Measurements from ENCODE around the gene ZNF236. TPM values are rescaled to one million over a fixed set of nuclear protein-coding genes. Genes with fewer than 3 reads are reported as not detected.

The ZNF236 gene
- total and polyA plus RNA-seq, 8 donors, result 2.6 to 13.3 (median 6.7) TPM

- no peak for TF ChIP-seq CTCF (IDR thresholded peaks at IDR 0.05)
- Histone ChIP-seq H3K4me1 (no peaks in the 10 kb centered on the region), H3K36me3 (peaks cover 9 to 29% (median 26%) of the 10 kb centered on the region in 3 donors), H3K27ac (no peak overlapping the region), H3K27me3 (no peaks in the 10 kb centered on the region), H3K4me3 (no peak overlapping the region), H3K9me3 (no peaks in the 10 kb centered on the region)
- no peak for ATAC-seq
- intact Hi-C loops (cut with DNase I), result no loop called here
- WGBS, 2 donors, result 96 to 99% methylated on average over 5 of the region's 5 CpGs
- no peak for DNase-seq
- no peak for FAIRE-seq
Measured at GRCh38 chr18:76892832-76893231, 70.5 kb downstream of the ZNF236 start.

GRCh38 chr18:76894566-76895346, 72.4 kb downstream of the ZNF236 start:
- Histone ChIP-seq H3K4me1 (no peaks in the 10 kb centered on the region), H3K9me3 (no peaks in the 10 kb centered on the region), H3K27ac (no peak overlapping the region), H3K27me3 (no peaks in the 10 kb centered on the region), H3K4me3 (no peak overlapping the region), H3K36me3 (peaks cover 9 to 36% (median 26%) of the 10 kb centered on the region in 3 donors)
- FAIRE-seq (no peak), ATAC-seq (no peak), DNase-seq (no peak)
- intact Hi-C loops (cut with DNase I), result no loop called here
- TF ChIP-seq CTCF (IDR thresholded peaks at IDR 0.05), result no peak
- WGBS, 2 donors, result 88 to 91% methylated on average over 37 of the region's 37 CpGs

- no peak for TF ChIP-seq CTCF (IDR thresholded peaks at IDR 0.05)
- Histone ChIP-seq H3K4me3 (no peak overlapping the region), H3K27ac (no peak overlapping the region), H3K9me3 (no peaks in the 10 kb centered on the region), H3K27me3 (no peaks in the 10 kb centered on the region), H3K4me1 (no peaks in the 10 kb centered on the region), H3K36me3 (peaks cover 9 to 36% (median 26%) of the 10 kb centered on the region in 3 donors)
- 99 to 100% methylated on average over 3 of the region's 3 CpGs for WGBS, 2 donors
- intact Hi-C loops (cut with DNase I), result no loop called here
- DNase-seq (no peak), ATAC-seq (no peak), FAIRE-seq (no peak)
Measured at GRCh38 chr18:76895498-76895897, 73.1 kb downstream of the ZNF236 start.

GRCh38 chr18:76896677-76897076, 74.3 kb downstream of the ZNF236 start:
- intact Hi-C loops (cut with DNase I), result no loop called here
- FAIRE-seq (no peak), ATAC-seq (no peak), DNase-seq (no peak)
- H3K27me3 ChIP-seq, result no peaks in the 10 kb centered on the region
- no peaks in the 10 kb centered on the region for H3K9me3 ChIP-seq
- TF ChIP-seq CTCF (IDR thresholded peaks at IDR 0.05), result no peak
- H3K4me1 ChIP-seq, result no peaks in the 10 kb centered on the region
- peaks cover 9 to 36% (median 26%) of the 10 kb centered on the region in 3 donors for H3K36me3 ChIP-seq
- H3K27ac ChIP-seq, result no peak overlapping the region
- no peak overlapping the region for H3K4me3 ChIP-seq

- 96 to 98% methylated on average over 2 of the region's 2 CpGs for WGBS, 2 donors
- H3K36me3 ChIP-seq, result peaks cover 9 to 36% (median 26%) of the 10 kb centered on the region in 3 donors
- TF ChIP-seq CTCF (IDR thresholded peaks at IDR 0.05), result no peak
- no peaks in the 10 kb centered on the region for H3K9me3 ChIP-seq
- no peaks in the 10 kb centered on the region for H3K4me1 ChIP-seq
- FAIRE-seq, result no peak
- H3K4me3 ChIP-seq, result no peak overlapping the region
- intact Hi-C loops (cut with DNase I), result no loop called here
- DNase-seq, result no peak
- H3K27me3 ChIP-seq, result no peaks in the 10 kb centered on the region
- no peak for ATAC-seq
- no peak overlapping the region for H3K27ac ChIP-seq
Measured at GRCh38 chr18:76897257-76897656, 74.9 kb downstream of the ZNF236 start.
